ENCODE measurements around the gene LRMDA. TPM values are rescaled to one million over a fixed set of nuclear protein-coding genes. Genes with fewer than 3 reads are reported as not detected.

Gene LRMDA
- total and polyA plus RNA-seq, 2 of the 8 experiments (the other 6 are each of a cell fraction or from before 2014, with no cell fraction given): 0.86 to 2.8 TPM

GRCh38 chr10:76265441-76266113 is 834.2 kb downstream of the LRMDA start:
- Histone ChIP-seq H2BK5ac (ENCODE audit: low read depth, low read length) (no peak overlapping the region), H3K23ac (ENCODE audit: insufficient read length) (no peak overlapping the region), H2AFZ (ENCODE audit: low read length) (no peak overlapping the region; the same call in 1 of the 2 replicates), H3K79me1 (ENCODE audit: low read depth, low read length) (no peaks in the 10 kb centered on the region), H3K27ac (ENCODE audit: low read depth, low read length) (no peak overlapping the region), H2BK15ac (ENCODE audit: low read length) (no peak overlapping the region), H4K91ac (replicated peaks; ENCODE audit: insufficient read length, low read length) (no peak overlapping the region), H4K20me1 (replicated peaks in 1 of 2; ENCODE audit: control insufficient read depth in 1 of 2, insufficient read depth in 2 of 2, low read length in 2 of 2) (no peaks in the 10 kb centered on the region), H3K4me3 (ENCODE audit: extremely low read depth in 1 of 4, insufficient read depth in 2 of 4, low read depth in 3 of 4, low read length in 4 of 4) (no peak overlapping the region), H2AK5ac (ENCODE audit: low read depth, low read length) (no peak overlapping the region), H2BK20ac (ENCODE audit: low read length) (no peak overlapping the region), H2BK120ac (replicated peaks; ENCODE audit: low read depth, low read length) (no peak overlapping the region), H3K23me2 (ENCODE audit: low read depth, low read length) (no peaks in the 10 kb centered on the region), H3K27me3 (replicated peaks in 1 of 4; ENCODE audit: control insufficient read depth in 3 of 4, extremely low read depth in 1 of 4, insufficient read depth in 3 of 4, low read length in 3 of 4) (no peaks in the 10 kb centered on the region), H3K56ac (replicated peaks; ENCODE audit: insufficient read length, low read depth, low read length) (no peak overlapping the region), H3K4me2 (ENCODE audit: insufficient read depth in 1 of 2, low read depth in 2 of 2, low read length in 2 of 2) (no peak overlapping the region), H3K18ac (ENCODE audit: extremely low read depth, low read length) (no peak overlapping the region), H3K79me2 (ENCODE audit: control insufficient read depth in 1 of 2, insufficient read depth in 2 of 2, low read length in 2 of 2) (no peaks in the 10 kb centered on the region), H4K8ac (ENCODE audit: extremely low read depth, insufficient read depth, low read length) (no peak overlapping the region), H3K9me3 (ENCODE audit: insufficient read depth in 2 of 2, low read depth in 1 of 2, low read length in 1 of 2) (peaks cover 0 to 3% of the 10 kb centered on the region in 2 experiments; a peak in 1 of 4 replicates), H4K5ac (ENCODE audit: insufficient read length, low read depth, low read length) (no peak overlapping the region), H3K9ac (replicated peaks in 1 of 4; ENCODE audit: extremely low read depth in 1 of 4, low read depth in 3 of 4, low read length in 3 of 4) (no peak overlapping the region), H3K4ac (replicated peaks; ENCODE audit: insufficient read length, low read depth, low read length) (no peak overlapping the region), H3K14ac (ENCODE audit: insufficient read length) (no peak overlapping the region), H3K36me3 (ENCODE audit: control insufficient read depth in 2 of 4, insufficient read depth in 4 of 4, low read length in 3 of 4) (no peaks in the 10 kb centered on the region), H3K4me1 (replicated peaks in 1 of 4; ENCODE audit: control insufficient read depth in 3 of 4, insufficient read depth in 4 of 4, low read length in 3 of 4) (peaks cover 0 to 12% (median 2%) of the 10 kb centered on the region in 4 experiments; a peak in 3 of 7 replicates), H2BK12ac (ENCODE audit: low read depth, low read length) (no peak overlapping the region)
- 67% methylated on average over 4 of the region's 4 CpGs; no CpG with 5 or more reads in 1 of the 2 experiments for WGBS, 2 experiments (ENCODE audit: extremely low coverage in 1 of 2, insufficient coverage in 1 of 2, insufficient read length in 1 of 2, insufficient replicate concordance in 2 of 2, low coverage in 1 of 2, low lambda C conversion rate in 2 of 2, missing lambda C conversion rate in 1 of 2)
- POLR2A ChIA-PET (ENCODE audit: partially characterized antibody): no interaction called here
- FAIRE-seq (no peak), DNase-seq (ENCODE audit: low read depth in 1 of 2, low spot score in 2 of 2) (no peak)
- CTCF ChIA-PET (ENCODE audit: partially characterized antibody): interaction anchor here (0.6 to 2.0 kb wide), 3 partner anchors 17 to 40 kb away, joined by 4 to 5 read pairs (median 4); no protein-coding TSS in a partner anchor
- TF ChIP-seq GABPA (IDR thresholded peaks at IDR 0.05; ENCODE audit: borderline replicate concordance, insufficient read depth, low read length): no peak
- TF ChIP-seq SIX5 (IDR thresholded peaks at IDR 0.05; ENCODE audit: low read depth, low read length): no peak
- TF ChIP-seq YY1 (IDR thresholded peaks at IDR 0.05; ENCODE audit: low read depth, low read length): no peak
- no peak for TF ChIP-seq PHF8 (conservative IDR thresholded peaks at IDR 0.05; ENCODE audit: low read depth, low read length)
- TF ChIP-seq KDM5A (IDR thresholded peaks at IDR 0.05; ENCODE audit: low read length): no peak
